Stimulated activated naive CD8-positive, alpha-beta T cell treated with anti-CD3 and anti-CD28 coated beads, Interleukin-15, Interleukin-2, amounts not matched to agents 100 ng/mL and 50 ng/mL, for 24 hours (primary cell): ENCODE results near the gene SLC35C1.
"Not testable (repeated sequence)": the region's sequence is repeated elsewhere in the genome, so short reads cannot be mapped to it uniquely, and the experiment has no call there.

Source experiments
- H3K27ac Mint-ChIP-seq: one replicate; pipeline ENCODE4 v1.8.0; 2021; ENCODE audit warnings: mild to moderate bottlenecking, mixed read lengths
- H3K27me3 Mint-ChIP-seq: one replicate; pipeline ENCODE4 v1.8.0; 2021; ENCODE audit warnings: mixed read lengths
- H3K36me3 Mint-ChIP-seq: one replicate; pipeline ENCODE4 v1.8.0; 2021; ENCODE audit warnings: low read depth, mixed read lengths
- H3K4me1 Mint-ChIP-seq: one replicate; pipeline ENCODE4 v1.8.0; 2021; ENCODE audit warnings: low read depth, mixed read lengths
- H3K4me3 Mint-ChIP-seq: one replicate; pipeline ENCODE4 v1.8.0; 2021; ENCODE audit warnings: mild to moderate bottlenecking, mixed read lengths
- H3K9me3 Mint-ChIP-seq: one replicate; pipeline ENCODE4 v1.8.0; 2021; ENCODE audit warnings: mixed read lengths

SLC35C1 gene

DNA sequence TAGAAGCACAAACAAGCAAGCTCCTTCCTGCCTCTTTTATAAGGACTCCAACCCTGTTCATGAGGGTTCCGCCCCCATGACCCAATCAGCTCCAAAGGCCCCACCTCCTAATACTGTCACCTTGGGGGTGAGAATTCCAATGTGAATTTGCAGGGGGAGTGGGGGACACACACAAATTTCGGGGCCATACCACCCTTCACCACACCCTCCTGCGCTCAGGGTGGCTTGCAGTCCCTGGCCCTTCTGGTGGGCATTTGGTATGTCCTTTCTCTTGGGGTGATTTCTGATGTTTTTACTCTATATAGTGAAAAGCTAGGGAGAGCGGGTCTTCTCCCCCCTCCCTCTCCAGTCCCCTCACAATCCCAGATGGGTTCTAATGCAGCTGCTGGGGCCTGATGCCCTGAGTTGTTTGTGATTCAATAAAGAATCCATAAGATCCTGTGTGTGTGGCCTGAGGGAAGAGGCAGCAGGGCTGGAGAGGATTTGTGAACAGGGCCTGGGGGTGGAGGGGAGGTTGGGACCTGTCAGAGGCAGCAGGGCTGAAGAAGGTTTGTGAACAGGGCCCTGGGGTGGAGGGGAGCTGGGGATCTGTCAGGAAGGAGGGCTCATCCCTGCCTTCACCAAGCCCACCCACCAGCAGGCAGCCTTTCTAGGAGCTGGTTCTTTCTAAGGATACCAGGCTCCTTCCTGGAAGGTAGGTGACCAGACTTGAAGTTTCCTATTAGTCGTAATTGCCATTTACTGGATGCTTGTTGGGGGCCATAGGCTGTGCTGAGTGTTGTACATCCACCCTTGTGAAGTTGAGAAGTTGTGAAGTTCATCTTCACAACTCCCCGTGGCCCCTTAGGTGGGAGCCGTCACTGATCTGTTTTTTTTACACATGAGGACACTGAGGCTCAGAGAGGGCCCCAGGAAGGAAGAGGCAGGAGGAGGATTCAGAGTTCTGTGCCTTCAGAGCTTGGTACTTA, 7.9 kb downstream of the SLC35C1 start:
- Mint-ChIP-seq H3K27me3 (no peaks in the 10 kb centered on the region), H3K27ac (peak overlapping the region; percentile 63), H3K4me1 (peaks cover 27% of the 10 kb centered on the region), H3K4me3 (no peak overlapping the region), H3K9me3 (no peaks in the 10 kb centered on the region), H3K36me3 (peaks cover 8% of the 10 kb centered on the region)

DNA sequence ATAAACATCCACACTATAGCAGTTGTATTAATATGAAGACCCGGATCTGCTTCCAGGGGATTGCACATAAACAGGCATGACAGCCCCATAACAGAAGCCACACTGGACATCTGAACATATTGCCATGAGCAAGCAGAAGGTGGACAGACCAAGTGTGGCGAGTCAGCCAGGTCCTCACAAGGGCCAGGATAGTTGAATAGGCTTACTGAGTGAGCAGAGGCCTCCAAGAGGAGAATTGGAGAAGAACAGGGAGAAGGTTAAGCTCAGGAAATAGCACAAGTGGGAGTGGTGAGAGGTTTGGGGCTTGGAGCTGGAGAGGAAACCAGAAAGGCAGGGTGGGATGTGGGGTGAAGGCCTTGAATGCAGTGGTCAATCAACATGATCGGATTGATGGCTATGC, 10.8 kb downstream of the SLC35C1 start:
- Mint-ChIP-seq H3K27me3 (no peaks in the 10 kb centered on the region), H3K4me3 (no peak overlapping the region), H3K4me1 (peaks cover 7% of the 10 kb centered on the region), H3K36me3 (no peaks in the 10 kb centered on the region), H3K27ac (no peak overlapping the region), H3K9me3 (no peaks in the 10 kb centered on the region)

DNA sequence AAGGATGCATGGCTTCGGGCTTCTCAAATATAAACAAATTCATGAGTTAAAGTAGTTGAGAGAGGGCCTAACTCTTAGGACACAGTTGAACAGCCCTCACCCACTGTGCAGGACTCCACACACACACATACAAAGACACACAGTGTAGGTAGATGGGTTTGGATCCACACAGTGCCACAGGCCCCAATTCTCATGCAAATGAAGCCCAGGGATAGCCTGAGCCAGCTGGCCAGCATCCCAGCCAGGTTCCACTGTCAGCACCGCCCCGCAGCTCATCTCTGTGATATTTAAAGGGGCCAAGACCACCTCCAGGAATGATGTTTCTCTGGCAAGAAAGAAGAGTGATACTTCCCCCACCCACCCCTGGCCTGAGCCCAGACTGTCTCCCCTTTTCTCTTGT, 11.7 kb downstream of the SLC35C1 start:
- Mint-ChIP-seq H3K4me1 (peaks cover 7% of the 10 kb centered on the region), H3K27ac (no peak overlapping the region), H3K9me3 (no peaks in the 10 kb centered on the region), H3K27me3 (no peaks in the 10 kb centered on the region), H3K4me3 (no peak overlapping the region), H3K36me3 (no peaks in the 10 kb centered on the region)

DNA sequence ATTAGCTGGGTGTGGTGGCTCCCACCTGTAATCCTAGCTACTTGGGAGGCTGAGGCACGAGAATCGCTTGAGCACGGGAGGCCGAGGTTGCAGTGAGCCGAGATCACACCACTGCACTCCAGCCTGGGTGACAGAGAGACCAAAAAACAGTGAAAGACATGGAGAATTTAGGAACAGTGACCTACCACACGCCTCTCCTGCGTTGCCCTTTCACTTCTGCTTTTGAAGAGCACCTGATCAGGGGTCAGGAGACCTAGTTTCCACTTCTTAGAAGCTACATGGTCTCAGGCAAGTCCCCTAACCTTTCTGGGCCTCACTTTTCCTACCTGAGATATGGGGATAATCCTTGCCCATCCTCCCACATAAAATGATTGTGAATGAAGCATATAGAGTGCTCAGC, 12.2 kb downstream of the SLC35C1 start:
- Mint-ChIP-seq H3K4me3 (no peak overlapping the region), H3K4me1 (peaks cover 7% of the 10 kb centered on the region), H3K27me3 (no peaks in the 10 kb centered on the region), H3K36me3 (no peaks in the 10 kb centered on the region), H3K27ac (no peak overlapping the region), H3K9me3 (no peaks in the 10 kb centered on the region)

DNA sequence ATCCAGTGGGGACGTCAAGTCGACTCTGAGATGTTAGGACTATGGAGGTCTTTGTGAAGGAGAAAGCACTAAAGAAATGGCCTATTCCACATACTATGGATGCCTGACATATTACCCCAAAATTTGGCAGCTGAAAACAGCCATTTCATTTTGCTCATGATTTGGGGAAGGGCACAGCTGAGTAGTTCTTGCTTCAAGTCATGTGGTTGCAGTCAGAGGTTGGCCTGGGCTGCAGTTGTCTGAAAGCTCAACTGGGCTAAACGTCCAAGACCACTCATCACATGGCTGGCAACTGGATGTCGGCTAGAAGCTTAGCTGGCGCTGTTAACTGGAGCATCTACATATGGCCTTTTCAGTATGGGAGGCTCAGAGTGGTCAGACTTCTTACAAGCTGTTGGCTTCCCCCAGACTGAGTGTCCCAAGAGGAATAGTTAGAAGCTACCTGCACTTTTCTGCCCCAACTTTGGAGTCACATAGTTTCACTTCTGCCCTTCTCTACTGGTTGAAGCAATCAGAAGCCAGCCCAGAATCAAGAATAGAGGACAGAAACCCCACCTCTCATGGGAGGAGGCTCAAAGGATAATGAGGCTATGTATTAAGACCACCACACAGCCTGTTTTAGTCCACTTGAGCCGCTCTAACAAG, 14.1 kb downstream of the SLC35C1 start:
- H3K27me3 Mint-ChIP-seq = no peaks in the 10 kb centered on the region
- H3K4me3 Mint-ChIP-seq = no peak overlapping the region
- H3K4me1 Mint-ChIP-seq = no peaks in the 10 kb centered on the region
- no peaks in the 10 kb centered on the region for H3K9me3 Mint-ChIP-seq
- H3K36me3 Mint-ChIP-seq = no peaks in the 10 kb centered on the region
- no peak overlapping the region for H3K27ac Mint-ChIP-seq

DNA sequence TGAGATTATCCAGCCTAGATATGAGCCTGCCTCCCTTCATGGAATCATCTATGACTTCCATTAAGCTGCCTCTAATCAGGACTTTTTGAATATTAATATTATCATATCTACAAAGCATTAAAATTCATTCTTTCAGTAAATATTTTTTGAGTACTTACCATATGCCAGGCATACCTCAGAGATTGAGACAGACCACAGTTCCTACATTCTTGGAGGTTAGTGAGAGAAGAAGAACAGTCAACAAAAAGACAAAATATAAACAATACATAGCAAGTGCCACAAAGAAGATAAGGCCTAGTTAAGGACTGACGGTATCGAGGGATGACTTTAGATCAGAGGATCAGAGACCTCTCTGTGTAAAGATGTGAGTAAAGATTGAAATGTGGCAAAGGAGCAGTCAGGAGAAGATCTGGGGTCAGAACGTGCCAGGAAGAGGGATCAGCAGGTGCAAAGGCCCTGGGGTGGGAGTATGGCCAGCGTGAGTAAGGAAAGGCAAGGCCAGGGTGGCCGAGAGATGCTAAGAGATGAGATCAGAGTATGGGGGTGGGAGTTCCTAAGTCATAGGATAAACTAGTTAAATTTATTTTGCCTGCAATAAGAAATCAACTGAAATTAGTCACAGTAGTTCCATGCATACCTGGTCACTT, 15.4 kb downstream of the SLC35C1 start:
- Mint-ChIP-seq H3K4me1 (no peaks in the 10 kb centered on the region), H3K27ac (no peak overlapping the region), H3K36me3 (no peaks in the 10 kb centered on the region), H3K9me3 (no peaks in the 10 kb centered on the region), H3K4me3 (no peak overlapping the region), H3K27me3 (peaks cover 4% of the 10 kb centered on the region)

DNA sequence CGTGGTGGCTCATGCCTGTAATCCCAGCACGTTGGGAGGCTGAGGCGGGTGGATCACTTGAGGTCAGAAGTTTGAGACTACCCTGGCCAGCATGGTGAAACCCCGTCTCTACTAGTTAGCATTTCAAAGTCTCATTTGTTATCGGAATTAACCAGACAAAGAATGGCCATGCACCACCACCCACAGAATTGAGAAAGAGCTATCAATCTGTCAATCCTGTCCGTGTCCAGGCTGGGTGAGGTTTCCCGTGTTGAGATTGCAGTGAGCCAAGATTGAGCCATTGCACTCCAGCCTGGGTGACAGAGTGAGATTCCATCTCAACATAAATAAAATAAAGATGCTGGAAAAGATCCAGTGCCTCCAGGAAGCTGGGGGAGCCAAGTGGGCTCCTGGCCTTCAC, 21.5 kb downstream of the SLC35C1 start:
- H3K27ac Mint-ChIP-seq, H3K4me3 Mint-ChIP-seq, H3K4me1 Mint-ChIP-seq, H3K9me3 Mint-ChIP-seq, H3K36me3 Mint-ChIP-seq: not testable (repeated sequence)
- H3K27me3 Mint-ChIP-seq = peaks cover 25% of the 10 kb centered on the region

DNA sequence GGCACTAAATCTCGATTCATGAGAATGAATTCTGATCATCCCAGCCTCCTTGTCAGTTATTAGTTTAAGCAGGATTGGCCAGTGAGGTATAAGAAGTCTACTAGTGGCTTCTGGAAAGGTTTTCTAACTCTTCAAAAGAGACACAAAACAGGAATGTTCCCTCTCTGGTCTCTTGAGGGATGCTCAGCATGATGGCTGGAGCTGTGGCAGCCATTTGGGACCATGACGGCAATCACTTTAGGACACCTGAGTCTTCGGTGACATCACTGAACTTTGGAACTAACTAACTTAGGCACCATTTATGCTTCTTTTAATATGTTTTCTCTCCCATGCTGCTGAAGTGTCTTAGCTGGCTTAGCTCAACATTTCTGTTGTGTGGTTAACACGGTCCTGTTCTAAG, 22.2 kb downstream of the SLC35C1 start:
- Mint-ChIP-seq H3K27me3 (peaks cover 25% of the 10 kb centered on the region), H3K4me3 (no peak overlapping the region), H3K4me1 (no peaks in the 10 kb centered on the region)

DNA sequence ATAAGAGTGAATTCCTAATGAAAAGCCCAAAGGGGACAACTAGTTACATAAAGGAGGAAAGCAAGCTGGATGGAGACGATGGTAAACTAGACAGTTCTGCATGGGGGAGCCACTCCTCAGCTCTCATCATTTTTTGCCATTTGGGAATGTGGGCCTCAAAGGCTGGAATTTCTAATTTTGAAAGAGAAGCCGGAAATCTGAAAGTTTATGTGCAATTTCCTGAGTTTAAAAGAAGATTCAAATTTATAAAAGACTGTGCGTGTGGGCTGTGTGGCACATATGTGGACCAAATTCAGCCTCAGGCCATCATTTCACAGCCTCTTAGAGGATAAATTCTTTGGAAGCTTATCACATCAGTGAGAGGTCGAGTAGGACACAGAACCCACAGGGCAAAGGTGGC, 24.0 kb downstream of the SLC35C1 start:
- no peaks in the 10 kb centered on the region for H3K36me3 Mint-ChIP-seq
- H3K9me3 Mint-ChIP-seq = no peaks in the 10 kb centered on the region
- peaks cover 4% of the 10 kb centered on the region for H3K4me1 Mint-ChIP-seq
- no peak overlapping the region for H3K27ac Mint-ChIP-seq
- H3K4me3 Mint-ChIP-seq = no peak overlapping the region
- peaks cover 25% of the 10 kb centered on the region for H3K27me3 Mint-ChIP-seq

More for the DNA sequence above, 22.2 kb downstream of the SLC35C1 start:
- no peak overlapping the region for H3K27ac Mint-ChIP-seq
- no peaks in the 10 kb centered on the region for H3K36me3 Mint-ChIP-seq
- no peaks in the 10 kb centered on the region for H3K9me3 Mint-ChIP-seq

DNA sequence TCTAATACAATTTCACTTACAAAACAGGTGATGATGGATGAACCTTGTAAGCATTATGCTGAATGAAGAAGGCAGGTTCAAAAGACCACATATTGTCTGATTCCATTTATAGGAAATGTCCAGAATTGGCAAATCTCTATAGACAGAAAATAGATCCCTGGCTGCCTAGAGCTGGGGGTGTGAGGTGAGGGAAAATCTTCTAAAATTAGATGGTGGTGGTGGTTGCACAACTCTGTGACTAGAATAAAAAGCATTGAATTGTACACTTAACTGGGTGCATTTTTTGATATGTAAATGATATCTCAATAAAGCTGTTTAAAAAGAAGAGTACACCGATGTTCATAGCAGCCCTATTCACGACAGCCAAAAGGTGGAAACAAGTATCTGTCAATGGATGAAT, 25.6 kb downstream of the SLC35C1 start:
- no peak overlapping the region for H3K27ac Mint-ChIP-seq
- no peaks in the 10 kb centered on the region for H3K9me3 Mint-ChIP-seq
- peaks cover 21% of the 10 kb centered on the region for H3K27me3 Mint-ChIP-seq
- peaks cover 10% of the 10 kb centered on the region for H3K4me1 Mint-ChIP-seq
- no peaks in the 10 kb centered on the region for H3K36me3 Mint-ChIP-seq
- H3K4me3 Mint-ChIP-seq = no peak overlapping the region

DNA sequence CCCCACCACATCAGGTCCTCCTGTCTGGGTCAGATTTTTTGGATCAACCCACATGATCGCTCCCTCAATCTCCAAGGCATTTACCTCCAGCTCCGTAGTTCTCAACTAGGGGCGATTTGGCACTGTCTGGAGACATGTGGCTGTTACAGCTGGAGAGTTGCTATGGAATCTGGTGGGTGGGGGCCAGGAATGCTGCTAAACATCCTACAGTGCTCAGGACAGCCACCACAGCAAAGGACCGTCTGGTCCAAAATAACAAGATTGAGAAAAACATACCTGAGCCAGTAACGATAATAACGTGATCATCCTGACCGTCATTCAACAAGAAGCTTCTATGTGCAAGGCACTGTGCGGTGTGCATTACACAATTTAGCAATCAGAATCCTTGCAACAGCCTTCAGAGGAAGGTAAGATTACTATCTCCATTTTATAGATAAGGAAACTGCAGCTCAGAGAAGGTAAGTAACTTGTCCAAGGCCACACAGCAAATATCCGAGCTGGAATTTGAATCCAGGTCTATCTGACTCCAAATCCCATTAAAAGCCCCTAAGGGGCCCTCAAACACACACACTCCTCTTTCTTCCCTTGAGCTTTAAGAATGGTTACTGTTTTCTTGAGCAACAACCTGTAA, 28.0 kb downstream of the SLC35C1 start:
- H3K4me1 Mint-ChIP-seq = peaks cover 10% of the 10 kb centered on the region
- H3K36me3 Mint-ChIP-seq = no peaks in the 10 kb centered on the region
- no peak overlapping the region for H3K4me3 Mint-ChIP-seq

DNA sequence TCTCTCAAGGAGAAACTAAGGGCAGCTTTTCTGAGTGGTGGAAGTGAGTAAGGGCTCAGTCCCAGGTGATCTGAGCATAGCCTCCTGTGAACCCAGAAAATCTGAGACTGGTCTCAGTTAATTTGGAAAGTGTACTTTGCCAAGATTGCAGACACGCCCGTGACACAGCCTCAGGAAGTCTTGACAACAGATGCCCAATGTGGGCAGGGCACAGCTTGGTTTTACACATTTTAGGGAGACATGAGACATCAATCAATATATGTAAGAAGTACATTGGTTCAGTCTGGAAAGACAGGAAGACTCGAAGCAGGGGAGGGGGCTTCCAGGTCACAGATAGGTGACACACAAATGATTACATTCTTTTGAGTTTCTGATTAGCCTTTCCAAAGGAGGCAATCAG, 28.8 kb downstream of the SLC35C1 start:
- Mint-ChIP-seq H3K27ac (no peak overlapping the region), H3K4me3 (no peak overlapping the region), H3K9me3 (no peaks in the 10 kb centered on the region), H3K36me3 (no peaks in the 10 kb centered on the region), H3K27me3 (peaks cover 2% of the 10 kb centered on the region), H3K4me1 (peaks cover 10% of the 10 kb centered on the region)

More for the DNA sequence above, 28.0 kb downstream of the SLC35C1 start:
- H3K9me3 Mint-ChIP-seq = no peaks in the 10 kb centered on the region
- H3K27me3 Mint-ChIP-seq = peaks cover 2% of the 10 kb centered on the region
- H3K27ac Mint-ChIP-seq = no peak overlapping the region

DNA sequence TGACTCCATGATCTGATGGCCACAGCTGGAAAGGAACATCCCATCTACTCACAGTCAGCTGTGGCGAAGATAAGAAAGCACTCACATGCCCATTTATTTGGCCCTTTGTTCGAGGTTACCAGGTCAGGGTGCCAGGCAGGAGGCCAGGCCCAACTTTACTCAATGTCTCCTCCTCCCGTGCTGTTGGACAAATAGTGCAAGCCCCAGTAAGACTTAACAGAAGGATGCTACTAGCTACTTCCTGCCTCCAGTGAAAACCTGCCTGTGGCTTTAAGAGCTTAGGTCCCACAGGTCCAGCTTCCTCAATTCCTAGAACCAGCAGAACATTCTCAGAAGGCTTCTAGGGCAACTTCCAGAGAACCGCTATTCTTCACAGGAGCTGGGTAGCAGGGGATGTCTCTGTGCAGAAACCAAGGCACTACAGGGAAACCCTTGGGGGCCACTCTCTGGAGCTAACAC, 29.4 kb downstream of the SLC35C1 start:
- Mint-ChIP-seq H3K9me3 (no peaks in the 10 kb centered on the region), H3K4me1 (peaks cover 10% of the 10 kb centered on the region), H3K27ac (no peak overlapping the region), H3K4me3 (no peak overlapping the region), H3K36me3 (no peaks in the 10 kb centered on the region), H3K27me3 (no peaks in the 10 kb centered on the region)

DNA sequence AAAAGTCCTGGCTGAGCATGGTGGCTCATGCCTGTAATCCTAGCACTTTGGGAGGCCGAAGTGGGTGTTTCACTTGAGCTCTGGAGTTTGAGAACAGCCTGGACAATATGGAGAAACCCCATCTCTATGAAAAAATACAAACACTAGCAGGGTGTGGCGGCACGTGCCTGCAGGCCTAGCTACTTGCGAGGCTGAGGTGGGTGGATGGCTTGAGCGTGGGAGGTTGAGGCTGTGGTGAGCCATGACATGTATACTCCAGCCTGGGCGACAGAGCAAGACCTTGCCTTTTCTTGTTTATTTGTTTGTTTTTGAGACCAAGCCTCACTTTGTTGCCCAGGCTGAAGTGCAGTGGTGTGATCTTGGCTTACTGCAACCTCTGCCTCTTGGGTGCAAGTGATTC, 34.3 kb downstream of the SLC35C1 start:
- Mint-ChIP-seq H3K9me3 (no peaks in the 10 kb centered on the region), H3K27me3 (no peaks in the 10 kb centered on the region), H3K4me3 (no peak overlapping the region), H3K27ac (no peak overlapping the region), H3K36me3 (no peaks in the 10 kb centered on the region), H3K4me1 (peaks cover 17% of the 10 kb centered on the region)

DNA sequence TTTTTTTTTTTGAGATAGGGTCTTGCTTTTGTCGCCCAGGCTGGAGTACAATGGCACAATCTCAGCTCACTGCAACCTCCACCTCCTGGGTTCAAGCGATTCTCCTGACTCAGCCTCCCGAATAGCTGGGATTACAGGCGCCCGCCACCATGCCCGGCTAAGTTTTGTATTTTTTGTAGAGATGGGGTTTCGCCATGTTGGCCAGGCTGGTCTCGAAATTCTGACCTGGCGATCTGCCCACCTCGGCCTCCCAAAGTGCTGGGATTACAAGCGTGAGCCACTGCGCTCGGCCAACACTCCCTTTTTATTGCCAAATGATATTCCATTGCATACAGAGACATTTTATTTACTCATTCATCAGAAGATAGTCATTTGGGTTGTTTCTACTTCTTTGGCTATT, 35.3 kb downstream of the SLC35C1 start:
- H3K4me1 Mint-ChIP-seq = peaks cover 13% of the 10 kb centered on the region
- not testable (repeated sequence) for H3K27me3 Mint-ChIP-seq, H3K36me3 Mint-ChIP-seq, H3K9me3 Mint-ChIP-seq, H3K4me3 Mint-ChIP-seq, H3K27ac Mint-ChIP-seq
